GM19372 (cell line): ENCODE measurements around the gene TOM1L2.

Source experiments
- ATAC-seq: cut with Tn5 transposase; IDR thresholded peaks from one replicate; pipeline ENCODE4 v1.9.1; 2021; ENCODE audit warnings: mild to moderate bottlenecking, low read depth, moderate library complexity; ENCODE audit not compliant: unreplicated experiment

The TOM1L2 gene

DNA sequence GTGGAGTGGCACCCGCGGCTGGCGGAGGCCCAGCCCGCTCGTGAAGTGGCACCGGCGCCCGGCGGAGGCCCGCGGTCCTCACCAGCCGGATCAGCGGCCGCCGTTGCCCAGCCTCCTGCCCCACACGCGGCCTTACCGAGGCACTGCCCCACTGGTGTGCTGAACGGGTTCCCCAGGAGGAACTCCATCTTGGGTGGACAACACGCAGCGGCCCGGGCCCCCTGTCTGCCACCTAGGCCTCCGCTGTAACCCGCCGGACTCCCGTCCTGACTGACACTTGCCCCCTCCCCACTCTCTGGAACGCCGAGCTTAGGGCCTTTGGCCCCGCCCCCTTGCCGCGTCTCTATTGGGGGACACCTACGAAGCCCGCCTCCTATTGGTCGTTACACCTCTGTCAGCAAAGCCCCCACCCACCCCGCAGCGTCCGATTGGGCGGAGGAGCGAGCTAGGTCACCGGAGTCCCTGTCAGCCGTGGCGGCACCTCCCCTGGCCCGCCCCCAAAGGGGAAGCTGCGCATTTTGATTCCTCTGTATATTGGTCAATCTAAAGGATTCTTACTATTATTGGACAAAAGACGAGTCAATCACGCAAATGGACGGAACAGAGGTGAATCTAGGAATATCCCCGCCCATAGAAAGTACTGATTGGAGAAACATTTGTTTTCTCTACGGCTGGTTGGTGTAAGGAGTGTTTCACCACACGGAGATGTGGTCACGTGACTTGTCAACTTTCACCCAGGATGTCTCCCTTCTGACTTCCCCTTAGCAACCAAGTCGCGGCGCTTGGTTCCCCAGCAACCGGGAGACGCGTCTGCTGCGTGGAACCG lies at the start of gene TOM1L2, which contains the start of gene DRC3:
TSS of gene TOM1L2 (minus strand) at position 275 of the 826 bp plus-strand sequence. CDS start at position 188, 87 bp downstream.
TSS of gene DRC3 (plus strand) at position 737 of the 826 bp plus-strand sequence. CDS start 4,737 bp downstream, outside the sequence.
- peak; percentile 88 for ATAC-seq

DNA sequence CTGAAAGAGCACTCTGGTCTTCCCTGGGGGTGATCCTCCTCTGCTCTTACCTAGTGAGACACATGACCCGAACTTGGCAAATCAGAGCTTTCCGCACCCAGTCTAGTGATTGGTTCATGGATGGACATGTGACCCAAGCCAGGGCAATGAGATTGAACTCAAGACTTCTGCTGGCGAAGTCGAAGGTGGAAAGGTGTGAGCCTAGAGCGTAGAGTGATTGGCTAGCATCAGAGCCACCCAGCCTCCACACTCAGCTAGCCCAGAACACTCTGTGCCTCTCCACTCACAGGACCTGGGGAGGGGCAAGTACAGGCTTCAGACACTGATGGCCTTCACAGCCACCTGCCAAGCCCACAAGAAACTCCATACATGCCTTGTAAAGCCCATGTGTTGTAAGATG lies 49.2 kb upstream of the TOM1L2 start:
- ATAC-seq, result no peak

GRCh38 chr17:18020971-18021370 lies 48.8 kb upstream of the TOM1L2 start:
- ATAC-seq, result no peak

GRCh38 chr17:18019838-18020154 lies 47.6 kb upstream of the TOM1L2 start:
- ATAC-seq, result no peak

DNA sequence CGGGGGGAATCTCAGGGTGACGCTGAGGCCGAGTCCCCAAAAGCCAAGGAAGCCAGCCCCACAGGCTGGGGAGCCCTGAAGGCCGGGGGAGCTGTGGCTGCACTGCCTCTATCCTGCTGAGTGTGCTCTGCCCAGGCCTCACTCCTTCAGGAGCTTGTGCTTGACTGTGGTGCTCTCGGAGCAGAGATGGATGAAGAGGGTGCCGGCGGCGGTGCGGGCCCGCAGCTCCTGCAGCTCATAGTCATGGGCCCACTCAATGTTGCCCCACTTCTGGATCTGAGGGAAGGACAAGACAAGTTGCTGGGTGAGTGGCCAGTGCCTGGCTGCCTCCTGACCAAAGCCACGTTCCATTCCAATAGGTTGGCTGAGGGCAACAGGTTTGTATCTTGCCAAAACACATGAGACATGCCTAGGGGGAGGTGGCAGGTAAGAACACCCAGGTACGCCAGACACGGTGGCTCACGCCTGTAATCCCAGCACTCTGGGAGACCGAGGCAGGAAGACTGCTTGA lies 46.3 kb upstream of the TOM1L2 start:
- no peak for ATAC-seq

DNA sequence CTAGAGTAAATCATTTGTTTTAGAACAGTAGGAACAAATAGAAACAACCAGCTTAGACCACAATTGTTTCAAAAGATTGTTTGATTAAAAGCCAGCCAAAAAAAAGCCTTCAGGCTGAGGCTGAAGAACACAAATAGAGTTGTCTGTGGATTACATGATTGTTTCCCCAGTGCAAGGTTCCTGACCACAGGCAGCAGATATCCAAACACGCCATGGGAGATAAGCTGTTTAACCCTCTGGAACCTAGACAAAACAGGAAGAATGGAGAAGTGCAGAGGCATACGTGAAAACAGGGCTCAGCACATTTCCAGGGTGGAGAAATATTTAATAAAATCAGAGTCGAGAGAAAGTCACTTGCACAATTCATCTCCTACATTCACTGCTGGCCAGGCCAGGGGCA lies 45.8 kb upstream of the TOM1L2 start:
- ATAC-seq, result no peak

DNA sequence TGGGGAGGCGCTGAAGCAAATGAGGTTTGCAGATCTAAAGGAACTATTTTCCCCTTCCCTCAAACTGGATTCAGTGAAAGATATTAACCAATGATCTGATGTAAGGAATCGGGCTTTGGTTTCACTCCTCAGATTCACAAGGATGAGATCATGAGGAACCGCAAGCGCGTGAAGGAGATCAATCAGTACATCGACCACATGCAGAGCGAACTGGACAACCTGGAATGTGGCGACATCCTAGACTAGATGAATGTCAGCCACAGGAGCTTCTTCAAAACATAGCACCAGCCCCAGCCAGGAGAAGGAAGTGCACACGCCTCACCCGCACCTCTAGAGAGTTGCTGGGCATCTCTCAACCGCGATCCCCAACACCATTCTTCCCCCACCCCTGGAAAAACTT lies 44.2 kb upstream of the TOM1L2 start:
- ATAC-seq, result no peak

DNA sequence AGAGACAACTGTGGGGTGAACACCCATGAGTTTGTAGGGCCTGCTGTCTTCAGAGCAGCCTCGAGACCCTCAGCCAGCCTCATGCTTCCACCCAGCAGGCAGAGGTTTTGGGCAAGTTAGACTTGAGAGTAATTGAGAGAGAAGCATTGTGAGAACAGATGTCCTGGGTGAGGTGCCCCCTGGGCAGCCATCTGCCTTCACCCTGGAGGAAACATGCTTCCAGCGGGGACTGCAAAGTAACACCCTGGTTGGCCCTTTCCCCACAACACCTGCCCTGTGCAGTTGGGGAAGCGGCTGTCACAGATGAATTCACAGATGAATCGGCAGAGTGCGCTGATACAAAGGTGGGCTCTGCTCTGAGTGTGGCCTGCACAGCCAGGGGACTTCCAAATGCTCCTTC lies 43.4 kb upstream of the TOM1L2 start:
- ATAC-seq, result no peak

- ATAC-seq, result no peak
These were observed 41.8 kb upstream of the TOM1L2 start for GRCh38 chr17:18014006-18014405.

GRCh38 chr17:18011286-18011685 lies 39.1 kb upstream of the TOM1L2 start:
- ATAC-seq, result no peak

- no peak for ATAC-seq
These were observed 37.6 kb upstream of the TOM1L2 start for GRCh38 chr17:18009609-18010420.

DNA sequence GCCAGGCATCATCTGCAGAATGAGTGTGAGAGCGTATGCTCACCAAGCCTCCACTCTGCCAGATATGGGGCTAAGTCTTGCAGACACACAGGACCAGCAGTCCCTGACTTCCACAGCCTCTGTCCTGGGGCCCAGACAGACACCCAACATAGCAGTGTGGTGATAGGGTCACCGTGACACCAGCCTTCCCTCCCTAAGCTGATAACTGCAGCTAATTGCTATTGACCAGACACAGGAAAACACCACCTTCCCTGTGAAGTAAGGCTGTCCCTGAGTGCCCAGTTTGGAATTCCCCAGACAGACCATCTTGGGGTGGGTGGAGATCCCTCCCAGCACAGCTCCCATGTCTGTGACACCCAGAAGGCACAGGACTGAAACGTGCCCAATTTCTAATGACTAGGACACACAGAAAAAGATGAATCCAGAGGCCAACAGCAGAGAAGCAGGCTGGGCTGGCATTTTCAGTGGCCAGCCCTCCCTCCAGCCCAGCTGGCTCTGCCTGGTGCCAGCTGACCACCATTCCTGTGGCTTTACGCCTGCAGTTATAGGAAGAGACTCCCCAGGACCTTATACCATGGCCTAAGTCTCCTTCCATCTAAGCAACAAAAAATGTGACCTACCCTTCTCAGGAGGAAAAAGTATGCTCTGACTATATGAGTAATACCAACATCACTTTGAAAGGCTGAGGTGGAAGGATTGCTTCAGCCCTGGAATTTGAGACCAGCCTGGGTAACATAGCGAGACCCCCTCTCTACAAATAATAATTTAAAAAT lies 36.5 kb upstream of the TOM1L2 start:
- ATAC-seq, result no peak

DNA sequence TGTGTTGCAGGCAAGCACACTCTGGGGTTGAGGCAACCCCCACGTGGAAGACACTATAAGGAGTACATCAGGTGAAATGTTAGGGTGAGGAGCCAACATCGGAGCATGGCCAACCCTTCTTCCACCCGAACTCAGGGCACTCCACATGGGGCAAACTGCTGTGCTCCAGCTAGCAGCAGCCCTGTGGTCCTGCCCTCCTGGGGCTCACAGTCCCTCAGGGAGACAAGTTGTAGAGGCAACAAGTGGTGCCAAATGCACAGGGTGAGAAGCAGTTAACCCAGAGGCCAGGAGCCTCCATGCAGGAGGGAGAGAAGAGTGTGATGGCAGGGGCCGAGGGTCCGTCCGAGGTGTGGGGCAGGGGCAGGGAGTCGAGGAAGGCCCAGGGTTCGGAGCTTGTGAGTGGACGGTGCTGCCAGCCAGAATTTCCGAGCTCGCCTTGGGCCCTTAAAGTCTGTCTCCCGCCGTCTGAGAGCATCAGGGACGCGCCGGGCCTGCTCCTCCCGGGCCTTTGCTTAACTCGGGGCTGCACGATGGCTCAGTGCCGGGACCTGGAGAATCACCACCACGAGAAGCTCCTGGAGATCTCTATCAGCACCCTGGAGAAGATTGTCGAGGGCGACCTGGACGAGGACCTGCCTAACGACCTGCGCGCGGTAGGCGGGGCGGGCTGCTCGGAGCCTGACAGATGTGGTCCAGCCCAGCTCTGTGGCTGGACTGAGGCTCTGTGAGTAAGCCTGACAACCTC lies 34.5 kb upstream of the TOM1L2 start:
- no peak for ATAC-seq

DNA sequence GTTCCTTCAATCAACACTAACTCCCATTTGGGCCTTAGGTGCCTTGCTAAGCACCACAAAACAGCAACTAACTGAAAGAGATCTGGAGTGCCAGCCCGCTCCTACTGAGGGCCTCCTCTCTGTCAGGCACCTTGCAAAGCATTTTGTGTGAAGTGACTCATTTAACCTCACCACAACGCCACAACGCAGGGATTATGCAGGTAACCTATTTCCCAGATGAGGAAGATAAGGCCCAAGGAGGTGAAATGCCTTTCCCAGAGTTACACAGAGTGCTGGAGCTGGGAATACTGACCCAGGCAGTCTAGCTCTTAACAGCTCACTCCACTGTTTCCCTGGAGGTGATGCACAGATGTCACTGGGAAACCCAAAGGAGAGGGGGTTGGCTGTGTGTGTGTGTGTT lies 33.3 kb upstream of the TOM1L2 start:
- no peak for ATAC-seq

GRCh38 chr17:18004884-18005305 lies 32.7 kb upstream of the TOM1L2 start:
- ATAC-seq, result no peak

DNA sequence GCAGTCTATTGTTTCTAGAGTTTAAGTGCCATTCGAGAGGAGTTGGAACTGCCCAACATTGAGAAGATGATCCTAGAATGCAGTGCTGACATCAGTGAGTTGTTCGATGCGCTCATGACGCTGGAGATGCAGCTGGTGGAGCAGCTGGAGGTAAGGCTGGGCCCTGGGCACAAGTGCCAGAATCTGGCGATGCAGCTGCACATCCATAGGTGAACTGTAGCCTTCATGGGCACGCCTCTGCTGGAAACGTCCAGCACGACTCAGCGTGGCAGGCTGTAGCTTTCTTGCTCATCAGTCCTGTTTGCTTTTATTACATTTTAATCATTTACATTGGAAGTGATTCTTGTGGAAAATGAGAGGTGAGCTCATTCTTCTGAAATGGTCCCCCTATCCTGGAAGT lies 32.1 kb upstream of the TOM1L2 start:
- ATAC-seq, result no peak

GRCh38 chr17:18002171-18002570 lies 30.0 kb upstream of the TOM1L2 start:
- no peak for ATAC-seq

- ATAC-seq, result no peak
These were observed 27.8 kb upstream of the TOM1L2 start for GRCh38 chr17:18000030-18000408.

DNA sequence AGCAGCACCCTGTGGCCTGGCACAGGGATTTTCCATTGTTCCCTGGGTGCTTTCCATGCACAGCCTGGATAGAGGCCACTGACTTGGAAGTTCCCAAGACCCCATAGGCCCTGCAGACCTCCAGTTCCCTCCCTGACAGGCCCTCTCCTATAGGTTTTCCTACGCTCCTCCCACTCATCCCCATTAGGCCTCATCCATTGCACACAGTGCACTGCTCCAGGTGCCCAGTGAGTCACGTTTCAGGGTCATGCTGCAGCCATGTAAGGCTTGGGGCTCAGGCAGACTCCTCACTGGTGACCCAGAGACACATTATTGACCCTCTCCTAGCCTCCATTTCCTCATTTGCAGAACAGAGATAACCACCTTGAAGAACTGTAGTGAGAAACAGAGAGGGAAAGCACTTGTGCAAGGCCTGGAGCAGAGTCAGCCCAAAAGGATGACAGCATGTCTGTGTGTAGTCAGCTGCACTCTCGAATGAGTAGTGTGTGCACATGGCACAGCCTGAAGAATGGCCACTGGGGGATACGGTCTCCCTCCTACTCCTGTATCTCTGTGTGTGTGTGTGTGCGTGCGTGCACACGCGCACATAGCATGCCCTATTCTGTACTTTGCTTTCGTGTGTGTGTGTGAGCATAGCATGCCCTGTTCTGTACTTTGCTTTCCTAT lies 27.3 kb upstream of the TOM1L2 start:
- ATAC-seq, result no peak

- ATAC-seq, result no peak
These were observed 26.7 kb upstream of the TOM1L2 start for GRCh38 chr17:17998934-17999333.
